Measurements from ENCODE around the gene FAM219A. TPM values are rescaled to one million over a fixed set of nuclear protein-coding genes. Genes with fewer than 3 reads are reported as not detected.
A peak's percentile ranks its signal among the peaks of the same experiment; 100 is the strongest.
"Not testable (repeated sequence)": the region's sequence is repeated elsewhere in the genome, so short reads cannot be mapped to it uniquely, and the experiment has no call there.

The FAM219A gene
- total RNA-seq, 2 donors from 2014 or later = 22.7 to 27.9 TPM

DNA sequence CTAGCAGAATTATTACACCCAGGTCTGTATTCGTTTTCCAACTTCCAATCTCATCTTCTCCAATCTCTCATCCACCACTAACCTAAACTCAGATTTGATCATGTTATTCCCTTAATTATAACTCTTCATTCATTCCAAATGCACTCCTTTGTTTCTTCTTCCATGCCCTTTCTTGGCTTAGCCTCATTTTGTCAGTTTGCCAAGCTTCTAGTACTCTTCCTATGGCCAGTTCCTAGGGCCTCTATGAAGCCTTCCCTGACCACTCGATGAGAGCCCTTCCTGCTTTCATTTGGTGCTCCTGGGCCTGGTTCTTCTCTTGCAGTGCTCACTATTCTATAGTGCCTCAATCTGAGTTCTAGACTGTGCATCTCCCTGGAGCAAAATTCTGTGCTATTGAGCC is 5.8 kb downstream of the FAM219A start:
- no peak for ATAC-seq
- intact Hi-C loops (cut with DNase I) = no loop called here
- no peak for DNase-seq

- no peak for DNase-seq
- ATAC-seq = no peak
- intact Hi-C loops (cut with DNase I) = no loop called here
These were observed 6.8 kb downstream of the FAM219A start for GRCh38 chr9:34451545-34451944.

DNA sequence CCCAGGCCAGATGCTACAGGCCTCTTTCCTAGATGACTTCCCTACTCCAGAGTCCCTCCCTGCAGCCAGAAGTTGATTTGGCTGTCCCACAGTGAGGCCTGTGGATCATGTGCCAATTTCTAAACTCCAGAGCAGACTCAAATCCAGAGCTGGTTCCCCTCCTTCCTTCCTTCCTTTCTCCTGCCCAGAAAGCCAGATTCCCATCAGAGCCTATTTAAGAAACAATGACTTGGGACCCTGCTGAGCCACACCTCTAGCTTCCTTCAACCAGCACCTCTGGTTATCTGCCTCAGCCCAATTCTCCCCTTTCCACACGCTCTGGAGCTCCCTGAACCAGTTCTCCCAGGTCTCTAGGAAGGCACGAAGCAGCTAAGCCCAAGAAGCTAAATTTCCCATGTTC is 7.2 kb downstream of the FAM219A start:
- intact Hi-C loops (cut with DNase I) = no loop called here
- DNase-seq = peak; percentile 29
- peak; percentile 64 to 72 for ATAC-seq

GRCh38 chr9:34450644-34451043 is 7.7 kb downstream of the FAM219A start:
- ATAC-seq = no peak
- no peak for DNase-seq
- intact Hi-C loops (cut with DNase I) = no loop called here

GRCh38 chr9:34446951-34447350 is 11.4 kb downstream of the FAM219A start:
- ATAC-seq (no peak), DNase-seq (no peak)
- intact Hi-C loops (cut with DNase I) = no loop called here

GRCh38 chr9:34446468-34446891 is 11.9 kb downstream of the FAM219A start:
- ATAC-seq (peak in 1 of 2 donors; percentile 28), DNase-seq (no peak)
- intact Hi-C loops (cut with DNase I) = no loop called here

DNA sequence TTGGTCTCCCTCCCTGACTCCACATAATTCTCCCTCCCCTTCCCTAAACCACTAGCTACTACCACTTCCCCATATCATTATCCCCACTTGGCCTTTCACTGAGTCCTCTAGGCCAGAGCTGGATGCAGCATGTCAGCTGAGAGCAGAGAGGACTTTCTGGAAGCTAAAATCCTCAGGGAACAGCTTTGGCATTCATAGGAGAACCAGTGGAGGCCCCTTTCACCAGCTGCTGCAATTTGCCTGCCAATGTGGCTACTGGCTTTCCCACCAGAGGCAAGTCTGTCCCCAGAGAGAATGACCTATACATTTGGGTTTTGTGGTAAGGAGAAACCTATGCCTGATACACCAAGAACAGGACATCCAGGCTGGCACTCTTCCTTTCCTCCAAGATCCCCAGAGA is 14.4 kb downstream of the FAM219A start:
- no peak for DNase-seq
- ATAC-seq = no peak
- intact Hi-C loops (cut with DNase I) = no loop called here

DNA sequence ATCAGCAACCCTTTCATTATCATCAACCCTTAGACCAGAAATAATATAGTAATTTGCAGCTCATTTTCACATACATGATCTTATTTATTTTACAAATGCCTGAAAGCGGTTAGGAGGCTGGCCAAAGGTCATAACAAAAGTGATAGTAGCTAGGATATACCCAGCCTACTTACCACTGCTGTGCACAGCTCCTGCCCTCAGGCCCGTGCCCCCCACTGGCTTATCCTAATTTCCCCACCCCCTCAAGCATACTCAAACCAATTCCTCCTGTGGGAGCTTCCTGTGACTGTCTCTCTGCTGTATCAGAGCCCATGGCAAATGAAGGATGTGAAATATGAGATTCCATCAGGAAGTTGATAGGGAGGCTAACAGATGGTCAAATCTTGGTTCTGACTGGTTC is 14.8 kb downstream of the FAM219A start:
- DNase-seq (no peak), ATAC-seq (no peak)
- intact Hi-C loops (cut with DNase I) = no loop called here

DNA sequence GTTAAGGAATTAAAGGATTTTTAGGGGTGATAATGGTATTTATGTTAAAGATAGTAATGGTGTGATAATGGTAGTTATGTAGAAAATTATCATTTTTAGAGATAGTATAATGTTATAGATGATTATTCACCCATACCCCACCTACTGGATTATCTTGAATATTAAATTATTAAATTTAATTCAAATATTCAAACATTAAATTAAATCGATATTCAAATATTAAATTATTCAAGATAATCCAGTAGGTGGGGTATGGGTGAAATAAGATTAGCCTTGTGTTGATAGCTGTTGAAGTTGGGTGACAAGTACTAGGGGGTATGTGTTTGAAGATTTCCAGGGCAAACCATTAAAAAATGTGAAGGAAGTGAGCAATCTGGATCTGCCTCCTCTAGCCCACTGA is 15.6 kb downstream of the FAM219A start:
- ATAC-seq (no peak), DNase-seq (no peak)
- intact Hi-C loops (cut with DNase I) = no loop called here

GRCh38 chr9:34440017-34440416 is 18.4 kb downstream of the FAM219A start:
- no peak for ATAC-seq
- intact Hi-C loops (cut with DNase I) = no loop called here

DNA sequence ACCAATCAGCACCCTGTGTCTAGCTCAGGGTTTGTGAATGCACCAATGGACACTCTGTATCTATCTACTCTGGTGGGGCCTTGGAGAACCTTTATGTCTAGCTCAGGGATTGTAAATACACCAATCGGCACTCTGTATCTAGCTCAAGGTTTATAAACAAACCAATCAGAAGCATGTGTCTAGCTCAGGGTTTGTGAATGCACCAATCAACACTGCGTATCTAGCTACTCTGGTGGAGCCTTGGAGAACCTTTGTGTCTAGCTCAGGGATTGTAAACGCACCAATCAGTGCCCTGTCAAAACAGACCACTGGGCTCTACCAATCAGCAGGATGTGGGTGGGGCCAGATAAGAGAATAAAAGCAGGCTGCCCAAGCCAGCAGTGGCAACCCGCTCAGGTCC is 19.9 kb downstream of the FAM219A start:
- intact Hi-C loops (cut with DNase I) = loop anchor here (5.0 kb wide), 2 partner anchors 59 to 109 kb away; no protein-coding TSS in a partner anchor
- DNase-seq, ATAC-seq: not testable (repeated sequence)

More at GRCh38 chr9:34440017-34440416, 18.4 kb downstream of the FAM219A start:
- no peak for DNase-seq

GRCh38 chr9:34437926-34438307 is 20.5 kb downstream of the FAM219A start:
- not testable (repeated sequence) for ATAC-seq, DNase-seq
- intact Hi-C loops (cut with DNase I) = loop anchor here (2.0 to 5.0 kb wide), 3 partner anchors 59 to 109 kb away; no protein-coding TSS in a partner anchor

- DNase-seq (peak; percentile 31), ATAC-seq (peak; percentile 81 to 86)
- intact Hi-C loops (cut with DNase I) = loop anchor here (2.0 to 5.0 kb wide), 3 partner anchors 60 to 110 kb away; no protein-coding TSS in a partner anchor
These were observed 21.1 kb downstream of the FAM219A start for GRCh38 chr9:34437006-34437925.

DNA sequence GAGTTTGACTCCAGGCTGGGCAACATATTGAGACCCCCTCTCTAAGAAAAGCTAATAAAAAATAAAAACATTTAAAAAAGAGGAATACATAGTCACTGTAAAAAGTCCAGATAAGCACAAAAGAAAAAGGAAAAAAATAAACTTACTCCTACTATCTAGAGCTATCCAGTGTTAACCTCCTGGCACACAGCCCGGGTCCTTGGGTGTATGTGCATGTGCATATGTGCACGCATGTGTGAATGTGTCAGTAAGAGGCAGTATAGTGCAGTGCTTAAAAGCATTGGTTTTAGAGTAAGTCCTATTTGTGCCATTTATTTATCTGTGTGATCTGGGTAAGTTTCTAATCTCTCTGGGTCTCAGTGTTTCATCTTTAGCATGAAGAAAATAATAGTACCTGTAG is 26.7 kb downstream of the FAM219A start:
- intact Hi-C loops (cut with DNase I) = no loop called here

GRCh38 chr9:34430843-34431437 is 27.4 kb downstream of the FAM219A start:
- intact Hi-C loops (cut with DNase I) = no loop called here
- ATAC-seq (peak; percentile 93 to 95), DNase-seq (peak; percentile 76)

More for the DNA sequence above, 26.7 kb downstream of the FAM219A start:
- DNase-seq = peak; percentile 26
- no peak for ATAC-seq

DNA sequence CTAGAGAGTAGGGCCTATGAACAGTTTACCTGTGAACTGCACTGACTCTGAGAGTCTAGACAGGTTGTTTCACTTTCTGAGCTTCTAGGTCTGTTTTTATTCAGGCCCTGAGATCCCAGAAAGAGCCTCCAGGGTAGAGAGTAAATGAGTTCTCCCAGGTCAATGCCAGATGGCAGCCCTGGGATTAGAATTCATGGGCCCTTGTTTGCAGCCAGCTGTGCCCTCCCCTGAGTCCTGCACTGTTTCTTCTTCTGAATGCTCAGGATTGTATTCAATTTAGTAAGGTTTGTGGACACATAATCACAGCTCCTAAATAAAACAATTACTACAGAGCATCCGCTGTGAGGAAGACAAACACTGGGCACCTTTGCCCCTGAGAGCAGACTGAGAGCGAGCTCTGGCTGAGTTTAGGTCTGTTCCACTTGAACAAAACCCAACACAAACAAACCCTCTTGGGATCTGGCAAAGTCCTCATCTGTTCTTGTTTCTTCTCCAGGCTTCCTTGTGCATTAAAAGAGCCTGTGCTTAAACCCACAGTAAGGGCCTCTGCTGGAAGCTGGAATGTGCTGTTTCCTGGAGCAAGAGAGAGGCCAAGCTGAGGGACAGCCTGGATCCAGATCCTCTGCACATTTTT is 29.9 kb downstream of the FAM219A start:
- intact Hi-C loops (cut with DNase I) = no loop called here
- no peak for DNase-seq
- ATAC-seq = no peak

DNA sequence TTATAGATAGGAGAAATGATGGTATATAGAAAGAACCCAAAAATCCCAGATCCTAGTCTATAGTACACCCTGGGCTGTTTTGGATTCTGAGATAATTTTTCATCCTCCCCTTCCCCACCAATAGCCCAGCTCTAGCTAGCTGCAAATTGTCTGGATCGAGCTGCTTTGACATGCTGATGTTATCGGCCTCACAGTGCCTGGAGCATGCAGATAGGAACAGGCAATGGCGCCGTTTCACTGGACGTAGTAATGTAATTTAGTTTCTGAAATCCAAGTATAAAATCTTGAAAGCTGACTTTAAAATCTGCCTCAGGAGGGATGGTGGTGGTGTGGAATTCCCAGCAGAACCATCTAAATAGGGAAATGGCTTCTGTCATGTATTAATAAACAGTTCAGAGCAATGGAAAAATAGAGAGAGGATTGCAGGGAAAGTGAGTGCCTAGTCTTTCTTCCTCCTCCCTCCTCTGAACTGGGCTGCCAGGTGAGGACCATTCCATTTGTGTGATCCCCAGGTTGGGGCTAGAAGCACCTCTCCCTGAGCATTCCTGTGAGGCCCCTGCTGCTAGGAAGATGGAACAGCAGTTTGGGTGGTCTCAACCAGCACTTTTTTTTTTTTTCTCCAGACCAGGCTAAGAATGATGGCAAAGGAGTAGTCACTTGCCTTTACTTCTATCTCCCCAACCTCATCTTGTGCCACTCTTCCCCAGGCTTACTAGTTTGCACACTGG is 31.9 kb downstream of the FAM219A start:
- intact Hi-C loops (cut with DNase I) = no loop called here
- DNase-seq (no peak), ATAC-seq (no peak)

GRCh38 chr9:34419716-34420504 is 38.5 kb downstream of the FAM219A start:
- DNase-seq (no peak), ATAC-seq (no peak)
- intact Hi-C loops (cut with DNase I) = loop anchor here in 1 of 2 donors (5.0 kb wide), 1 partner anchor 77 kb away; no protein-coding TSS in a partner anchor

Data from left cardiac atrium (tissue), 4 donors.